Measurements from ENCODE around the gene SLC35F4. TPM values are rescaled to one million over a fixed set of nuclear protein-coding genes. Genes with fewer than 3 reads are reported as not detected.

The SLC35F4 gene
- total and polyA plus RNA-seq, 2 of the 8 experiments (the other 6 are each of a cell fraction or from before 2014, with no cell fraction given), result not detected

- Histone ChIP-seq H4K8ac (ENCODE audit: extremely low read depth, insufficient read depth, low read length) (no peak overlapping the region), H2BK12ac (ENCODE audit: low read depth, low read length) (no peak overlapping the region), H3K36me3 (ENCODE audit: control insufficient read depth in 2 of 4, insufficient read depth in 4 of 4, low read length in 3 of 4) (no peaks in the 10 kb centered on the region), H3K18ac (ENCODE audit: extremely low read depth, low read length) (no peak overlapping the region), H4K20me1 (replicated peaks in 1 of 2; ENCODE audit: control insufficient read depth in 1 of 2, insufficient read depth in 2 of 2, low read length in 2 of 2) (no peaks in the 10 kb centered on the region), H3K23me2 (ENCODE audit: low read depth, low read length) (no peaks in the 10 kb centered on the region), H4K91ac (replicated peaks; ENCODE audit: insufficient read length, low read length) (no peak overlapping the region), H3K4me2 (ENCODE audit: insufficient read depth in 1 of 2, low read depth in 2 of 2, low read length in 2 of 2) (no peak overlapping the region), H2BK15ac (ENCODE audit: low read length) (no peak overlapping the region), H3K4me1 (replicated peaks in 1 of 4; ENCODE audit: control insufficient read depth in 3 of 4, insufficient read depth in 4 of 4, low read length in 3 of 4) (no peaks in the 10 kb centered on the region), H3K4me3 (ENCODE audit: extremely low read depth in 1 of 4, insufficient read depth in 2 of 4, low read depth in 3 of 4, low read length in 4 of 4) (no peak overlapping the region), H3K23ac (ENCODE audit: insufficient read length) (no peak overlapping the region), H3K9me3 (ENCODE audit: insufficient read depth in 2 of 2, low read depth in 1 of 2, low read length in 1 of 2) (no peaks in the 10 kb centered on the region), H4K5ac (ENCODE audit: insufficient read length, low read depth, low read length) (no peak overlapping the region), H3K79me2 (ENCODE audit: control insufficient read depth in 1 of 2, insufficient read depth in 2 of 2, low read length in 2 of 2) (no peaks in the 10 kb centered on the region), H3K27ac (ENCODE audit: low read depth, low read length) (no peak overlapping the region), H3K56ac (replicated peaks; ENCODE audit: insufficient read length, low read depth, low read length) (no peak overlapping the region), H2BK20ac (ENCODE audit: low read length) (no peak overlapping the region), H2AK5ac (ENCODE audit: low read depth, low read length) (no peak overlapping the region), H3K14ac (ENCODE audit: insufficient read length) (no peak overlapping the region), H3K27me3 (replicated peaks in 1 of 4; ENCODE audit: control insufficient read depth in 3 of 4, extremely low read depth in 1 of 4, insufficient read depth in 3 of 4, low read length in 3 of 4) (no peaks in the 10 kb centered on the region), H3K4ac (replicated peaks; ENCODE audit: insufficient read length, low read depth, low read length) (no peak overlapping the region), H2BK120ac (replicated peaks; ENCODE audit: low read depth, low read length) (no peak overlapping the region), H3K79me1 (ENCODE audit: low read depth, low read length) (no peaks in the 10 kb centered on the region), H2AFZ (ENCODE audit: low read length) (no peak overlapping the region), H2BK5ac (ENCODE audit: low read depth, low read length) (no peak overlapping the region), H3K9ac (replicated peaks in 1 of 4; ENCODE audit: extremely low read depth in 1 of 4, low read depth in 3 of 4, low read length in 3 of 4) (no peak overlapping the region)
- FAIRE-seq, result no peak
- ChIA-PET CTCF (ENCODE audit: partially characterized antibody) (interaction anchor here (0.6 to 2.6 kb wide), 5 partner anchors 16 to 38 kb away, joined by 3 to 10 read pairs (median 3); partner anchors contain the start of gene SLC35F4), POLR2A (ENCODE audit: partially characterized antibody) (no interaction called here)
- WGBS, 2 experiments (ENCODE audit: extremely low coverage in 1 of 2, insufficient coverage in 1 of 2, insufficient read length in 1 of 2, insufficient replicate concordance in 2 of 2, low coverage in 1 of 2, low lambda C conversion rate in 2 of 2, missing lambda C conversion rate in 1 of 2), result 89% methylated on average over 7 of the region's 7 CpGs; no CpG with 5 or more reads in 1 of the 2 experiments
- DNase-seq (ENCODE audit: low read depth in 1 of 2, low spot score in 2 of 2), result no peak
- TF ChIP-seq SRF (IDR thresholded peaks at IDR 0.05; ENCODE audit: low read depth, low read length) (no peak), MAFK (IDR thresholded peaks at IDR 0.05; ENCODE audit: low read depth, low read length) (no peak), POLR2A (IDR thresholded peaks at IDR 0.05; ENCODE audit: control extremely low read depth in 1 of 2, low read depth in 2 of 2, low read length in 2 of 2) (no peak), MAX (IDR thresholded peaks at IDR 0.05) (no peak), SIRT6 (IDR thresholded peaks at IDR 0.05; ENCODE audit: low read length) (no peak), SUZ12 (IDR thresholded peaks at IDR 0.05; ENCODE audit: low read length) (no peak), HDAC6 (IDR thresholded peaks at IDR 0.05; ENCODE audit: low read depth, low read length) (no peak), KDM1A (IDR thresholded peaks at IDR 0.05; ENCODE audit: borderline replicate concordance, low read length) (no peak), NRF1 (IDR thresholded peaks at IDR 0.05; ENCODE audit: low read depth, low read length) (no peak), BCL11A (IDR thresholded peaks at IDR 0.05; ENCODE audit: low read depth in 2 of 2, low read length in 2 of 2) (no peak), TAF7 (optimal IDR thresholded peaks at IDR 0.05; ENCODE audit: borderline replicate concordance, low read depth, low read length) (no peak), EGR1 (IDR thresholded peaks at IDR 0.05; ENCODE audit: borderline replicate concordance, low read depth, low read length) (no peak)
Observed at GRCh38 chr14:57898837-57899572, 33.1 kb upstream of the SLC35F4 start.
